HAP-1 (cell line): ENCODE results near the gene CBFA2T3.
A peak's percentile ranks its signal among the peaks of the same experiment; 100 is the strongest.

ENCODE experiments used
- DNase-seq, 2 experiments: peaks; one replicate each; pipeline ENCODE4 v3.0.0-alpha.2; 2016 to 2020; ENCODE audit warnings: low spot score in 2 of 2
- H3K27me3 ChIP-seq: fragments of 250-450 bp; sonication (Bioruptor Pico); 2 replicates; pipeline ENCODE4 v1.5.1; 2020; ENCODE audit warnings: low read depth, mild to moderate bottlenecking, moderate library complexity
- H3K36me3 ChIP-seq: fragments of 250-450 bp; sonication (Bioruptor Pico); replicated peaks from 2 replicates; pipeline ENCODE4 v1.5.1; 2020; ENCODE audit warnings: mild to moderate bottlenecking
- H3K4me1 ChIP-seq: fragments of 250-450 bp; sonication (Bioruptor Pico); 2 replicates; pipeline ENCODE4 v1.5.1; 2020; ENCODE audit warnings: mild to moderate bottlenecking
- H3K4me3 ChIP-seq: fragments of 250-450 bp; sonication (Bioruptor Pico); 2 replicates; pipeline ENCODE4 v1.5.1; 2020; ENCODE audit warnings: mild to moderate bottlenecking, moderate library complexity
- H3K9me3 ChIP-seq: fragments of 250-450 bp; sonication (Bioruptor Pico); 2 replicates; pipeline ENCODE4 v1.5.1; 2020; ENCODE audit warnings: mild to moderate bottlenecking, moderate library complexity
- in situ Hi-C: fragments of 300-500 bp; cut with MboI; formaldehyde crosslinking; loops from 3 replicates; pipeline ENCODE4 v1.14.3; 2020; ENCODE audit warnings: low sequenced_read_pairs, inconsistent platforms, mixed read lengths

CBFA2T3 gene

DNA sequence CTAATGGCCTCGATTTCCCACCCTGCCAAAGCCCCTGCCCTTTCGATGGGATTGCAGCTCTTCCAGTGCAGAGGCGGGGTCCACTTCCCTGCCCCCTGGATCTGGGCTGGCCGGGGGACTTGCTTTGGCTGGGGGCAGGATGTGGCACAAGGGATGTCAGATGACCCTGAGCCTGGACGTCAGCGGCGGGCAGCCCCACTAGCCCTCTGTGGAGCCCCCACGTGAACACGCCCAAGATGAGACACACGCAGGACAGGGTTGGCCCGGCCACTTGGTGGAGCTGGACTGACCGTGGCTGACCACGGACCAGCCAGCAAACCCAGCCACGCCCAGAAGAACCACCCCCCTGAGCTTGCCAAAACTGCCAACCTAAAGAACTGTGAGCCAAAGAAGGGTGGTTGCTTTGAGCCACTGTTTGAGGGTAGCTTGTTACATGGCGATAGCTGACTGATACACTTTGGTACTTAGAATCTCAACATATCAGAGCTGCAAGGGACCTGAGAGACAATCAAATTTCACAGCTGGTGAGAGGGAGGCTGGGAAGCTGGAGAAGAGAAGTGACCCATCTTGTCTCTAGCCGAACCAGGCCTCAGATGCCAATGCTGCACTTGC, 63.9 kb downstream of the CBFA2T3 start:
- no peaks in the 10 kb centered on the region for H3K27me3 ChIP-seq
- H3K36me3 ChIP-seq: no peaks in the 10 kb centered on the region
- no peaks in the 10 kb centered on the region for H3K9me3 ChIP-seq
- in situ Hi-C loops: no loop called here
- no peak for DNase-seq
- no peaks in the 10 kb centered on the region for H3K4me1 ChIP-seq
- H3K4me3 ChIP-seq: no peak overlapping the region

DNA sequence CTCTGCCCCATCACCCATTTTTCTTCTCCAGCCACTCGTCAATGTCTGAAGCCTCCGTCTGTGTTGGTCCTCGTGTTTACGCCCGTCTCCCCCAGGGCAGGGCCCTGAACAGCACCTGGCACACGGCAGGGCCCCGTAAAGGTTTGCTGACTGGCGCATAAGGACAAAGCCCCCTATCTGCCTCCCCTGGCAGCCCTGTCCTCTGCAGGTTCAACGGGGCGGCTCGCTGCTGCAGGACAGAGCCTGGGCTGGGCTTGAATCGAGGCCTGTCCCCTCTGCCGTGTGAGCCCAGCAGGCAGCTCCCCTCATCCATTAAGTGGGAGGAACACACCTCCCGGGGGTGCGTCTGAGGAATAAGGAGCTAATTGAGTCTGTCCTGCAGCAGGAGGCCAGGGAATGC, 64.5 kb downstream of the CBFA2T3 start:
- no peak overlapping the region for H3K4me3 ChIP-seq
- no peaks in the 10 kb centered on the region for H3K4me1 ChIP-seq
- in situ Hi-C loops: no loop called here
- DNase-seq: no peak
- H3K36me3 ChIP-seq: no peaks in the 10 kb centered on the region
- H3K9me3 ChIP-seq: no peaks in the 10 kb centered on the region
- H3K27me3 ChIP-seq: no peaks in the 10 kb centered on the region

DNA sequence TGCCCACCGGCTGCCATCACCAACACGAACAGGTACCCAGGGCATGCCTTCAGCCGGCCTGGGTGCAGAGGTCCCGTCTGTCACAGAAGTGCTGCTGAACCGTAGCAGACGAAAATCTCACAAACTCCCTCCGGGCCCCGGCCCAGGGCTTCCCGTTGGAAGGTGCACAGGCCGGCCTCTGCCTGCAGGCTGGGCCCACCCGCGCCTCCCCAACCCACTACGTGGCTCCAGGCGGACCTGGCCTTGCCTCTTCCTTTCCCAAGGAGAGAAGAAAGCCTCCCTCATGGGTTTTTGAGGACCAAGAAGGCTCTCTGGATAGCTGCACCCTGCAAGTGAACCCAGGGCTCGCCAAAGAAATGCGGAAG, 65.1 kb downstream of the CBFA2T3 start:
- Histone ChIP-seq H3K9me3 (no peaks in the 10 kb centered on the region), H3K27me3 (no peaks in the 10 kb centered on the region)
- in situ Hi-C loops: no loop called here

DNA sequence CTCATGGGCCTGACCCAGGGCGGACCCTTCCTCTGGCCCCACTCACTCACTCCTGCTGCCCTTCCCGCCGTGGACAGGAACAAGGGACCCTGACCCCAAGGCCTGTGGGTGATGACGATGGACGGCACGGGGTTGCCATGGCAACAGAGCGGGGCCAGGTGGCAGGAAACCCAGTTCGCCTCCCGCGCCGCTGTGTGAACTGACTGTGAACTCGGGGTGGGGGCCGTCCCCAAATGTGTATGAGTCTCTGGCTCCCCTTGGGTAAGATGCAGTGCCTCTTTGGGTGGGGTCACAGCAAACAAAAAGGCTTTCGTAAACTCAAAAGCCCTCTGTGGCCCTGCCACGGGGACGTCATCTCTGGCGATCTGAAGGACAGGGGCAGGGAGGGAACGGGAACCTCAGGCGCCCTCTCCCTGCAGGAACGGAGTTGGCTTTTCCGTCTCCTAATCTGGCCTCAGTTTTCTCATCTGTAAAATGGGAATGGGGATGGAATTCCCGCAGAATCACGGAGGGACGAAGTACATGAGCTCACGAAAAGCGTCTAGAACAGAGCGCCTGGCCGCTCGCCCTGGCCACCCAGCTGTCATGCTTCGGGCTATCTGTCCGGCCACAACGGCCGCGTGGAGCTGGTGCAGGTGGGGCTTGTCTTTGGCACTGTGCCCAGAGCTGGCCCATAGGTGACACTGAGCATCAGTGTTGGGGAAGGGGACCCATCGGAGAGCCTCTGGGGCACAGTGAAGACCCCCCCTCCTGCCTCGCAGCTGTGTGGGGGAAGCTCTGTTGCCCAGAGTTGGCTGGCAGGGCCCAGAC, 65.7 kb downstream of the CBFA2T3 start:
- in situ Hi-C loops: no loop called here
- no peaks in the 10 kb centered on the region for H3K36me3 ChIP-seq
- no peak for DNase-seq

More for the DNA sequence above, 65.1 kb downstream of the CBFA2T3 start:
- DNase-seq: no peak
- Histone ChIP-seq H3K36me3 (no peaks in the 10 kb centered on the region), H3K4me3 (no peak overlapping the region), H3K4me1 (no peaks in the 10 kb centered on the region)

DNA sequence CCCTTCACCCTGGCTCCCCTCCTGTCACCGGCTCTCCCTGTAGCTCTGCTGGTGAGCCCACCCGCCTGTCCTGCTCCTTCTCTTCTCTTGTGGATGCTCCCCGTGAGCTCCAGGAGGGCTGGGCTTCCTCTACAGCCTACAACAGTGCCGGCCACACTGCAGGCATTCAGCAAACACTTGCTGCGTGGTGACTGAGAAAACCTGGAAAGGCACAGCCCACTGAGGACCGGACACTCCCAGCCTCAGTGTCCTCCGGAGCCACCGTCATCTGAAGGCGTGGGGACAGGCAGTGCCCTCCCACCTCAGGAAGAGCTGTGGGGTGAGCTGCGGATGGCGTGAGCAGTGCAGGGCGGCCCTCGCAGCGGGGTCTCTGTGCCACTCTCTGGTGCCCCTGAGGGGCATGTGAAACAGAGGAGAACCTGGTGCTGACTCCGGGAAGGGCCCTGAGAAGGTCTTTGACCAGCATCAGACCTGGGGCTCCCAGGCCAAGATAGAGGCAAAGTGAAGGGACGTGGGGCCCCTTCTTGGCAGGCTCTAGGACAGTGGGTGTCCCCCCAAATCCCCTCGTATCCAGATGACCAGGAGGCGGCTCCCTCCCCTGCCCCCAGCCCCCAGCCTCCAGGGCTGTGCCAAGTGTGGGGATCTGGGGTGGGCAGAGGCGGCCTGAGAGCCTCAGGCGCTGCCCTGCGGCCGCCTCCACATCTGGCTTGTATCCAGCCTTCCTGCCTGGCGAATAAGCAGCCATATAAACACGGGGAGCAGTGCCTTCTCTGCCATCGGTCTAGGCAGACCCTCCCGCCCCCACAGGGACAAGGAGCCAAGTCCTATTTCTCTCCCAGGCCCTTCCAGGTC, 66.5 kb downstream of the CBFA2T3 start:
- no peak for DNase-seq
- H3K27me3 ChIP-seq: no peaks in the 10 kb centered on the region
- in situ Hi-C loops: no loop called here
- H3K4me1 ChIP-seq: no peaks in the 10 kb centered on the region
- H3K9me3 ChIP-seq: no peaks in the 10 kb centered on the region
- H3K36me3 ChIP-seq: no peaks in the 10 kb centered on the region
- H3K4me3 ChIP-seq: no peak overlapping the region

More for the DNA sequence above, 65.7 kb downstream of the CBFA2T3 start:
- Histone ChIP-seq H3K27me3 (no peaks in the 10 kb centered on the region), H3K4me3 (no peak overlapping the region), H3K9me3 (no peaks in the 10 kb centered on the region), H3K4me1 (no peaks in the 10 kb centered on the region)

DNA sequence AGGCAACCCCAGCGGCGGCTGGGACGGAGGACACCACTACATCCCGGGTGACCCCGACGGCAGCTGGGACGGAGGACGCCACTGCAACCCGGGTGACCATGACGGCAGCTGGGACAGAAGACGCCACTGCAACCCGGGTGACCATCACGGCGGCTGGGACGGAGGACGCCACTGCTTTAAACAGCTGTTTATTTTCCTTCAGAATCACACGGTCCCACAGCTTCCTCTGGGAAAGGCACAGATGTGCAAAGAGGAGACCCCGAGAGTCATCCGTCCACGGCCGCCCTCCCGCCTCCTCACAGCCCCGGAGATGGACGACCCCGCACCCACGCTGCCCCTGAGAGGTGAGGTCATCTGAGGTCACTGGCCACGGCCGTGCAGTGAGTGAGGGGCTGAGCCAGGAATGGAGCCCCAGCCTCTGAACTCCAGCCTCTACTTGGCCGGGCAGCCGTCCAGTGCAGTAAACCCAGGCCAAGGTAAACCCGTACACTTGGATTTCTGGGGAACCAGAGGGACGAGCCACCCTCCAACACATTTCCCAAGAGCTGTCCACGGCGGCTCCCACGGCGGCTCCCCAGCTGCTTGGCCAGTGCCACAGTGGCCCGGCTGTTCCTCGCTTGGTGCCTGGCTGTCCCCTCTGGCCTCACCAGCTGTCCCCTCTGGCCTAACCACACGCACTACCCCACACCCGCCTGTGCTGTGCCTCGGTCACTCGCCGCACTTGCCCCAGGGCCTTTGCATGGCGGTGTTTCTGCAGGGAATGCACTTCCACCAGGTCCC, 67.4 kb downstream of the CBFA2T3 start:
- no peak for DNase-seq
- Histone ChIP-seq H3K27me3 (no peaks in the 10 kb centered on the region), H3K36me3 (no peaks in the 10 kb centered on the region), H3K4me3 (no peak overlapping the region), H3K9me3 (no peaks in the 10 kb centered on the region), H3K4me1 (no peaks in the 10 kb centered on the region)
- in situ Hi-C loops: no loop called here

DNA sequence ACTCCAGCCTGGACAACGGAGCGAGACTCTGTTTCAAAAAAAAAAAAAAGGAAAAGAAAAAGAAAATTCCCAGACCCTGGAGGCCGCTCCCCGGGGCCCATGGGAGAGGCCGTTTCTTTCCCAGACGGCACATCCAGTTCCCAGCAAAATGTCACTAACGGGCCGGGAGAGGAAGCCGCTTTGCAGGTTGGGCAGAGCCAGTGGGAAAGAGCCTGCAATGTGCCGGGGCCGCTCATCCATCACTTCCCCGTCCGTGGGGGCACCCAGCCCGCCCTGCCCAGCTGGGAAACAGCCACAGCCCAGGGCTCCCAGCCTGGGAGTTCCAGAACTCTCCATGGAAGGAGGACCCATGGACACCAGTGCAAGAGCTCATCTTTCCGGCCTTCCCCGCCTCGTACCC, 68.7 kb downstream of the CBFA2T3 start:
- Histone ChIP-seq H3K27me3 (no peaks in the 10 kb centered on the region), H3K4me1 (no peaks in the 10 kb centered on the region), H3K4me3 (no peak overlapping the region), H3K9me3 (no peaks in the 10 kb centered on the region), H3K36me3 (no peaks in the 10 kb centered on the region)
- no peak for DNase-seq
- in situ Hi-C loops: no loop called here

DNA sequence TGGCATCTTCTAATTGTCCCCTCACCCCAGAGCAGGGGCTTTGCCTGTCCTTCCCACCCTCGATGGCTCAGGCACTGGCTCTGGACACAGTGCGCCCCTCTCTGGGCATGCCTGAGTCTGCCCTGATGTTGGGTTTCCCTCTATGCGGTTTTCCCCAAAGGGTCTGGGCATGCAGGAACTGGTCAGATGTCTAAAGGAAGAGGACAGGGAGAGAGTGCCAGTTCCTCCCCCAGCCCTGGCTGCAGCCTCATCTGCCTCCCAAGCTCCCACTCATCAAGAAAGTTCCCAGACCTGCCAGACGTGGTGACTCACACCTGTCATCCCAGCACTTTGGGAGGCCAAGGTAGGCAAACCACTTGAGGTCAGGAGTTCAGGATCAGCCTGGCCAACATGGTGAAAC, 69.2 kb downstream of the CBFA2T3 start:
- Histone ChIP-seq H3K4me3 (no peak overlapping the region), H3K36me3 (no peaks in the 10 kb centered on the region), H3K9me3 (no peaks in the 10 kb centered on the region), H3K27me3 (no peaks in the 10 kb centered on the region), H3K4me1 (no peaks in the 10 kb centered on the region)
- in situ Hi-C loops: no loop called here
- DNase-seq: no peak

DNA sequence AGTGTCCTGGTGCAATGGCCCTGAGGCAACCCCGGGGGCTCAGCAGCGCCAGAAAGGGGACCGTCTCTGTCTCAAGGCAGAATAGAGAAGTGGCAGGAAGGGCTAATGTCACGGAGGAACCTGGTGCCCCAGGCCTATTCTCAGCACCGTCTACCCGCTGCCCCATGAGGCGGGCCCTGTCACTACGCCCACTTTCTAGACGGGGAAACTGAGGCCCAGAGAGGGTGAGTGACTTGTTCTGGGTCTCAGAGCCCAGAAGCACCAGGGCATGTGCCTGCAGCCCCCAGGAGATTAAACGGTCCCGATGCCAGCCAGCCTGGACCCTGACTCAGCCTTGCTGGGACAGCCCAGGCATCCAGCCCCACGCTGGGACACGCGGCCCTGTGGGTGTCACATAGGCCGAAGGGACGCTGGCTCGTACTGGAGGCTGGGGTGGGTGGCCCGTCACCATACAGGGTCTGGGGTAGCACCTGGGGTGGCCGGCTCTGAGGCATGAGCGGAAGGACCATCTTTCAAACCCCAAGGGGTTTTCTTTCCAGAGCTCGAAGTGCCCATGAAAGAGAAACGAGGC, 70.4 kb downstream of the CBFA2T3 start:
- Histone ChIP-seq H3K4me3 (no peak overlapping the region), H3K36me3 (no peaks in the 10 kb centered on the region), H3K9me3 (no peaks in the 10 kb centered on the region), H3K4me1 (no peaks in the 10 kb centered on the region), H3K27me3 (no peaks in the 10 kb centered on the region)
- in situ Hi-C loops: no loop called here
- no peak for DNase-seq

DNA sequence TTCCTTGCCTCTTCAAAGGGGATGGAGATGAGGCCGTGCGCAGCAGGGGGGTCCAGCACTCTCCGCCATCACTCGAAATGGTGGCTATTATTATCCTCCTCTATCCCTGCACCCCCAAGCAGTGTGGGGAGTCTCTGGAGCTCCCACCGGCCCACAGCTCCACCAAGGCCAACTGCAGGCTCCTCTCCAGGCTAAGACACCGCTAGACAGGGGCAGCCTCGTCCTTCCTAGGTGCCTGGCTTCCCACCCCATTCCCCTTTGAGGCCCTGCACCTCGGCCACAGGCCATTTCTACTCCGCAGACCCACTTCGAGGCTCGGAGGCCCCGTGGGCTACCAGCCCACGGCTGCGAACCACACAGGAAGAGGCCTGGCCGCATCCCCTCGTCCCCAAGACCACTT, 71.0 kb downstream of the CBFA2T3 start:
- in situ Hi-C loops: no loop called here
- H3K9me3 ChIP-seq: no peaks in the 10 kb centered on the region
- no peak overlapping the region for H3K4me3 ChIP-seq
- H3K27me3 ChIP-seq: no peaks in the 10 kb centered on the region
- no peaks in the 10 kb centered on the region for H3K4me1 ChIP-seq
- no peak for DNase-seq
- H3K36me3 ChIP-seq: no peaks in the 10 kb centered on the region

DNA sequence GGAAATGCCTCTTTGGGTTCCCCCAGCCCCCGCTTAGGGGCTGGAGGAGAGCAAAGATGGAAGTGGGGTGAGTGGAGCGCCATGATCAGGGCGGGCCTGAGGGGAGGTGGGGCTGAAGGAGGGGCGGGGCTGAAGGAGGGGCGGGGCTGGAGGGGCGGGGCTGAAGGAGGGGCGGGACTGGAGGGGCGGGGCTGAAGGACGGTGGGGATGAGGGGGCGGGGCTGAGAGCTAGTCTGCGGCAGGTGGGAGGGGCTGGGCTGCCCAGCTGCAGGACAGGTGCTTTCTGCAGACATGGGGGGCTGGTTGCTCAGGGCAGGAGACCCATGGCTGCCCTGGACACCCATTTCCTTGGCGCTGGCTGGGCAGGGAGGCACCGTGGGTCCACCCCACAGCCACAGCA, 71.4 kb downstream of the CBFA2T3 start:
- DNase-seq: peak; percentile 10 to 67
- H3K27me3 ChIP-seq: no peaks in the 10 kb centered on the region
- no peak overlapping the region for H3K4me3 ChIP-seq
- H3K9me3 ChIP-seq: no peaks in the 10 kb centered on the region
- H3K36me3 ChIP-seq: no peaks in the 10 kb centered on the region
- no peaks in the 10 kb centered on the region for H3K4me1 ChIP-seq
- in situ Hi-C loops: no loop called here

DNA sequence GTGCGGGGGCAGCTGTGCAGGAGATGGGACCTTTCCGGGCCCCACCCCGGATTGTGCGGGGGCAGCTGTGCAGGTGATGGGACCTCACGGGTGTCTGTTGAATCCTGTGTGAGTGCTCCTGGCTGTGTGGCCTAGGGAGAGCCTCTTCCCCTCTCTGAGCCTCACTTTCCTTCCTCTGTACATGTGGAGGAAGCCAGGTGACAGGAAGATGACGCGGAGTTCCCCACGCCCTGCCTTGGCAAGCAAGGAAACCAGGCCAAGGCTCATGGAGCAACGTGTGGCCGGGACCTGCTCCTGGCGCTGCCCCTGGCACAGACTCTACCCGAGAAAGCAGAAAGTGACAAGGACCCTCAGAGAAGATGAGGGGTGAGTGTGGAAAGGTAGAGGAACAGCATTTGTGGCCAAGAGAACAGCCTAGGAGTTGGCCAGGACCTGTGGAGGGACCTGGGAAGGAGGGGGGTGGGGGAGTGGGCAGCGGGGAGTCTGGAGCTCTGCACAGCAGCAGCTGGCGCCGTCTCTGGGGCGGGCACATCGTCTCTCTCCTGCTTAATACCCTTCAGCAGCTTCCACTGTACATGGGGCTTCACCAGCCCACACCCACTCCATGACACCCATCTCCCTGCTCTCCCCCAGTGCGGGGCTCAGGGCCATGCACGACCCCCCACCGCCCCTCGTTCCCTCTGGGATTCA, 72.2 kb downstream of the CBFA2T3 start:
- Histone ChIP-seq H3K9me3 (no peaks in the 10 kb centered on the region), H3K36me3 (no peaks in the 10 kb centered on the region), H3K4me3 (no peak overlapping the region), H3K4me1 (no peaks in the 10 kb centered on the region), H3K27me3 (no peaks in the 10 kb centered on the region)
- DNase-seq: no peak
- in situ Hi-C loops: no loop called here

DNA sequence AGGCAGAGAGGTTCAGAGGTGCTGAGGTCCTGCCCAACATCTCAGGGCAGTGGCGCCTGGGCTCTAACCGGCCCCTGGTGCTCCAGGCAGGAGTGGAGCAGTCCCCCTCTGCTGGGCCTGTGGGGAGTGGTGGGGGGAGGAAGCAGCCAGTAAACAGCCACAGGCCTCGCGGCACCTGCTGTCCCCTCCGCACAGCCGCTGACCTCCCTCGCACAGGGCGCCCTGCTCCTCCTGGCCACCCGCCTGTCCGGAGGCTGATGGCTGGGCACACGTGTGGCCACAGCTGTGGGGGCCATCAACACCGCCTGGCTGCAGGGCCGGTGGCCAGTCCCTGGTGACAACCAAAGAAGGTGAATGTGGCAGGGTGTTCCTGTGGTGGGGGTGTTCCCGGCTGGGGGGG, 73.7 kb downstream of the CBFA2T3 start:
- no peaks in the 10 kb centered on the region for H3K27me3 ChIP-seq
- DNase-seq: no peak
- H3K9me3 ChIP-seq: no peaks in the 10 kb centered on the region
- no peak overlapping the region for H3K4me3 ChIP-seq
- no peaks in the 10 kb centered on the region for H3K36me3 ChIP-seq
- in situ Hi-C loops: no loop called here
- H3K4me1 ChIP-seq: no peaks in the 10 kb centered on the region
